Testis (tissue), 3 donors: ENCODE measurements around the gene MISFA. TPM values are rescaled to one million over a fixed set of nuclear protein-coding genes. Genes with fewer than 3 reads are reported as not detected.

Experiments
- DNase-seq: peaks from one replicate; pipeline ENCODE4 v3.0.0-alpha.2; 2019
- H3K27ac ChIP-seq, 2 donors: fragments of 200-600 bp; sonication (generic); one replicate each; pipeline ENCODE4 v1.5.1; 2019
- H3K27me3 ChIP-seq: fragments of 200-600 bp; sonication (generic); one replicate; pipeline ENCODE4 v1.5.1; 2019
- H3K36me3 ChIP-seq: fragments of 200-600 bp; sonication (generic); one replicate; pipeline ENCODE4 v1.5.1; 2017; ENCODE audit warnings: low read depth; ENCODE audit errors: missing control alignments
- H3K4me1 ChIP-seq: fragments of 200-600 bp; sonication (generic); one replicate; pipeline ENCODE4 v1.5.1; 2019
- H3K4me3 ChIP-seq, 2 donors: fragments of 200-600 bp; sonication (generic); one replicate each; pipeline ENCODE4 v1.5.1; 2017 to 2019
- H3K9me3 ChIP-seq: fragments of 200-600 bp; sonication (generic); one replicate; pipeline ENCODE4 v1.5.1; 2017
- POLR2A ChIP-seq: fragments of 450-650 bp; IDR thresholded peaks from one replicate; pipeline ENCODE4 v1.6.1; 2017; ENCODE audit warnings: antibody characterized with exemption, mild to moderate bottlenecking, moderate library complexity
- WGBS, 2 donors: methylation state at CpG; one replicate each; pipeline ENCODE4 v1.1.5; 2018; 5-methylcytosine and 5-hydroxymethylcytosine counted together
- intact Hi-C: fragments of 100-400 bp; cut with DNase I; formaldehyde crosslinking; loops from one replicate; pipeline ENCODE4 v1.15.1; 2023; ENCODE audit warnings: low total_unique reads
- polyA plus RNA-seq: library from polyadenylated mRNA; stranded (reverse); fragments of 350-450 nt; fragmentation: Illumina TruSeq; extraction: RNeasy Lipid Tissue Mini Kit (QIAGEN cat#74804); gene quantifications from one replicate; pipeline ENCODE4 v1.2.3, GENCODE V29; 2014; ENCODE audit warnings: low read depth, low replicate concordance; ENCODE audit not compliant: insufficient read depth
- total RNA-seq, 2 donors: library from RNA; depleted of rRNA; stranded (reverse); fragments of >200 nt; gene quantifications; one replicate each; pipeline ENCODE4 v1.2.3, GENCODE V29; 2016
- TF ChIP-seq, protein P1 (sequence below), 3 experiments: fragments of 450-650 bp in 2 of 3; fragments of 200-600 bp in 1 of 3; sonication (generic) in 1 of 3; IDR thresholded peaks; one replicate each; pipeline ENCODE4 v1.5.1; 2016 to 2019; ENCODE audit warnings: antibody characterized with exemption in 3 of 3, mild to moderate bottlenecking in 2 of 3, moderate library complexity in 1 of 3

The MISFA gene
- total and polyA plus RNA-seq, 3 donors from 2014 or later = 72.3 to 483 (median 202) TPM

DNA sequence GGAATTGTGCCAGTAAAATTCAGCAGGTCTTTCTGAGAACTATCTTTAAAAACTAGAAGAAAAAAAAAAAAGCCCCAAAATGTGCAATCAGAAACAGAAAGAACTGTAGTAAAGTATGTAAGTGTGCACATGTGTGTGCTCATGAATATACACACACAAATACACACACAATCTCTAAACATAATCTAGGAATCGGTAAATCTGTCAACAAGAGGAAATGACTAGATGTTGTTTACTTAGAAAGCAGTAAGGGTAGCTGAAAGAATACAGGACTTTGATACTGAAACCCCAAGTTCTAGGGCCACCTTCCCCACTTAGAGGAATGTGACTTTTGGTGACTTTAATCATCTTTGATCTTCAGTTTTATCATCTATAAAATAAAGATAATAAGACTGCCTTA, 24.2 kb upstream of the MISFA start:
- no peak overlapping the region for H3K27ac ChIP-seq
- TF ChIP-seq, protein P1, sequence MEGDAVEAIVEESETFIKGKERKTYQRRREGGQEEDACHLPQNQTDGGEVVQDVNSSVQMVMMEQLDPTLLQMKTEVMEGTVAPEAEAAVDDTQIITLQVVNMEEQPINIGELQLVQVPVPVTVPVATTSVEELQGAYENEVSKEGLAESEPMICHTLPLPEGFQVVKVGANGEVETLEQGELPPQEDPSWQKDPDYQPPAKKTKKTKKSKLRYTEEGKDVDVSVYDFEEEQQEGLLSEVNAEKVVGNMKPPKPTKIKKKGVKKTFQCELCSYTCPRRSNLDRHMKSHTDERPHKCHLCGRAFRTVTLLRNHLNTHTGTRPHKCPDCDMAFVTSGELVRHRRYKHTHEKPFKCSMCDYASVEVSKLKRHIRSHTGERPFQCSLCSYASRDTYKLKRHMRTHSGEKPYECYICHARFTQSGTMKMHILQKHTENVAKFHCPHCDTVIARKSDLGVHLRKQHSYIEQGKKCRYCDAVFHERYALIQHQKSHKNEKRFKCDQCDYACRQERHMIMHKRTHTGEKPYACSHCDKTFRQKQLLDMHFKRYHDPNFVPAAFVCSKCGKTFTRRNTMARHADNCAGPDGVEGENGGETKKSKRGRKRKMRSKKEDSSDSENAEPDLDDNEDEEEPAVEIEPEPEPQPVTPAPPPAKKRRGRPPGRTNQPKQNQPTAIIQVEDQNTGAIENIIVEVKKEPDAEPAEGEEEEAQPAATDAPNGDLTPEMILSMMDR (IDR thresholded peaks at IDR 0.05) = no peak
- TF ChIP-seq POLR2A = no peak
- no peak overlapping the region for H3K4me3 ChIP-seq
- intact Hi-C loops = no loop called here
- H3K27me3 ChIP-seq = no peaks in the 10 kb centered on the region
- no peaks in the 10 kb centered on the region for H3K4me1 ChIP-seq
- no peaks in the 10 kb centered on the region for H3K9me3 ChIP-seq
- no peaks in the 10 kb centered on the region for H3K36me3 ChIP-seq
- DNase-seq = no peak
- WGBS, 2 donors = 95 to 97% methylated on average over 1 of the region's 1 CpG

- no peak for DNase-seq
- no peak overlapping the region for H3K27ac ChIP-seq
- WGBS, 2 donors = 90 to 91% methylated on average over 14 of the region's 14 CpGs
- intact Hi-C loops = no loop called here
- TF ChIP-seq, protein P1 (IDR thresholded peaks at IDR 0.05) = no peak
- no peak for TF ChIP-seq POLR2A
- no peak overlapping the region for H3K4me3 ChIP-seq
- H3K4me1 ChIP-seq = no peaks in the 10 kb centered on the region
- H3K27me3 ChIP-seq = no peaks in the 10 kb centered on the region
- H3K36me3 ChIP-seq = no peaks in the 10 kb centered on the region
- H3K9me3 ChIP-seq = no peaks in the 10 kb centered on the region
These were observed 20.5 kb upstream of the MISFA start for GRCh38 chr11:18578975-18579598.

- Histone ChIP-seq H3K27ac (no peak overlapping the region), H3K4me1 (no peaks in the 10 kb centered on the region), H3K4me3 (no peak overlapping the region), H3K9me3 (no peaks in the 10 kb centered on the region), H3K27me3 (no peaks in the 10 kb centered on the region), H3K36me3 (no peaks in the 10 kb centered on the region)
- no peak for DNase-seq
- TF ChIP-seq, protein P1 (IDR thresholded peaks at IDR 0.05) = no peak
- no peak for TF ChIP-seq POLR2A
- 72 to 88% methylated on average over 2 of the region's 2 CpGs for WGBS, 2 donors
- intact Hi-C loops = loop anchor here (10.0 kb wide), 1 partner anchor 55 kb away; the partner anchor contains the start of gene SPTY2D1
These were observed 19.3 kb upstream of the MISFA start for GRCh38 chr11:18580113-18580766.

DNA sequence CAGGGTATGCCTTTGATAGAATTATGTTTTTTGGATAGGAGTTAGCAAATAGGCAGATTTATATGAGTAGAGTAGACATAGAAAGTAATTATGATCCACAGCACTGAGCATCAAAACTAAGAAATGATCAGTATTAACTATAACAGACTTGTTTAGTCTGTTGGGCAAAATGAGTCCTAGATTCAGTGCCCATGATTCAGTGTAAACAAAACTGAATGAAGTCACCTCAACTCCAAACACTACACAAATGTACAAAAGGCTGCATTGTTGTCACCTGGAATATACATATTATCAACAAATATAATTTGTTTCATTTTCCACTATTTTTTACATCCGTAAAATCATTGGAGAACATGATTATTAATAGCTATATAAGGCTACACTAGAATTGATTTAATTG, 17.8 kb upstream of the MISFA start:
- no peak for TF ChIP-seq POLR2A
- TF ChIP-seq, protein P1 (IDR thresholded peaks at IDR 0.05) = no peak
- no peaks in the 10 kb centered on the region for H3K4me1 ChIP-seq
- no peaks in the 10 kb centered on the region for H3K36me3 ChIP-seq
- H3K4me3 ChIP-seq = no peak overlapping the region
- 63% methylated on average over 1 of the region's 1 CpG for WGBS, 2 donors
- H3K27ac ChIP-seq = no peak overlapping the region
- H3K9me3 ChIP-seq = no peaks in the 10 kb centered on the region
- intact Hi-C loops = loop anchor here (10.0 kb wide), 1 partner anchor 53 kb away; the partner anchor contains the start of gene SPTY2D1
- no peaks in the 10 kb centered on the region for H3K27me3 ChIP-seq
- DNase-seq = no peak
